VCaP (cell line): ENCODE data around the gene BRAF.
"Not testable (repeated sequence)": the region's sequence is repeated elsewhere in the genome, so short reads cannot be mapped to it uniquely, and the experiment has no call there.

ENCODE experiments used
- H3K27ac ChIP-seq: fragments of 450-650 bp; 2 replicates; pipeline ENCODE4 v1.5.1; 2017
- TF ChIP-seq, protein P1 (sequence below): fragments of 450-650 bp; conservative IDR thresholded peaks from 2 replicates; pipeline ENCODE4 v1.5.1; 2017; ENCODE audit warnings: mild to moderate bottlenecking, moderate library complexity

The BRAF gene

DNA sequence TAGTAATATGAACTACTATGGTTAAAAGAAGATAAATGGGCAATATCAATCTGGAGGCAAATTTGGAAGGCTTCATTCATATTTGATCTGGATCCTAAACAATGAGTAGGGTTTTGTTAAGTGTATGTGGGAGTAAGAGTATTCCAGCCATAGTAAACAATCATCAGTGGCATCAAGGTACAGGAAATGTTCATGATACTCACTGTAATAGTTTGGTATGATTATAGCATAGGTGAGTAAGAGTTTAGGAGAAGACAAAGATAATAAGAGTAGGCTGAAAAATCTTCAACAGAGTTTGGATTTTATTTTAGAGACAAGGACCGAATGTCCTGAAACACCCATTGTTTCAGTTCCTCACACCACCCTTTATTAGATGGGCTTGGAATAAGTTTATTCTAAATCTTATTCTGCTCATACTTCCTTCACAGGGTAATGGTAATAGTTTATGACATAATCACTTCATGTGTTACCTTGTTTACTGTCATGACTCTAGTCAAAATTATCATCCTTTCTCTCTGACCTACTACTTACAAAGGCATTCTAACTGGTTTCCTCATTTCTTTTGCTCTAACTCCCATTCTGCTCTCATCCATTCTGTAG is 38.9 kb downstream of the BRAF start:
- TF ChIP-seq, protein P1, sequence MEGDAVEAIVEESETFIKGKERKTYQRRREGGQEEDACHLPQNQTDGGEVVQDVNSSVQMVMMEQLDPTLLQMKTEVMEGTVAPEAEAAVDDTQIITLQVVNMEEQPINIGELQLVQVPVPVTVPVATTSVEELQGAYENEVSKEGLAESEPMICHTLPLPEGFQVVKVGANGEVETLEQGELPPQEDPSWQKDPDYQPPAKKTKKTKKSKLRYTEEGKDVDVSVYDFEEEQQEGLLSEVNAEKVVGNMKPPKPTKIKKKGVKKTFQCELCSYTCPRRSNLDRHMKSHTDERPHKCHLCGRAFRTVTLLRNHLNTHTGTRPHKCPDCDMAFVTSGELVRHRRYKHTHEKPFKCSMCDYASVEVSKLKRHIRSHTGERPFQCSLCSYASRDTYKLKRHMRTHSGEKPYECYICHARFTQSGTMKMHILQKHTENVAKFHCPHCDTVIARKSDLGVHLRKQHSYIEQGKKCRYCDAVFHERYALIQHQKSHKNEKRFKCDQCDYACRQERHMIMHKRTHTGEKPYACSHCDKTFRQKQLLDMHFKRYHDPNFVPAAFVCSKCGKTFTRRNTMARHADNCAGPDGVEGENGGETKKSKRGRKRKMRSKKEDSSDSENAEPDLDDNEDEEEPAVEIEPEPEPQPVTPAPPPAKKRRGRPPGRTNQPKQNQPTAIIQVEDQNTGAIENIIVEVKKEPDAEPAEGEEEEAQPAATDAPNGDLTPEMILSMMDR: no peak
- H3K27ac ChIP-seq: no peak overlapping the region; the same call in 1 of the 2 replicates

DNA sequence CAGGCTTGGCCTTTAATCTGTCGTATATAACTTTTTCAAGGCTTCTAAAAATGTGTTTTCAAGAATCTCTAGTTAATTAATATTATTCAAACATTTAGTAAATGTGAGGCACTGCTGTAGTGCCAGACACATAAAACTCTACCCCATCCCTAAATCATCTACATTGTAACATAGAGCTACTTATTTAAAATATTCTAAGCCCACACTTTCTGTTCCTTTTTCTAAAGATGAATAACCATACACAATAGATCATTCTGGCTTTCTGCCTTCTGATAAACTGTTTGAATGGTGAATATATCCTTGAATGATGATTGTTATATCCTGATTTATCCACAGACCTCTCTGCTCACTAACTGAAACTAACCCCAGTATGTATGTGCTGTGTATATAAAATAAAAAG is 41.4 kb downstream of the BRAF start:
- no peak overlapping the region for H3K27ac ChIP-seq
- TF ChIP-seq, protein P1: no peak

DNA sequence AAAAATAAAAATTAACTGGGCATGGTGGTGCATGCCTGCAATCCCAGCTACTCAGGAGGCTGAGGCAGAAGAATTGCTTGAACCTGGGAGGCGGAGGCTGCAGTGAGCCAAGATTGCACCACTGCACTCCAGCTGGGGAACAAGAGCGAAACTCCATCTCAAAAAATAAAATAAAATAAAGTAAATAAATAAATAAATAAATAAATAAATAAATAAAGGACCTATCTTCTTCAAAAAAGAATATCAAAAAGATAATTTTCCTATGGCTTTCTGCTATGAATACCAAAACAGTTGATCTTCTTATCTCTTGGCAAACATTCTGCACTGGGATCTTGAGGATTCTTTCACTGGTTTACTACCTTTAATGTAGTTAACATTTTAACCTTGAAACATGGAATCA is 41.9 kb downstream of the BRAF start:
- not testable (repeated sequence) for H3K27ac ChIP-seq

DNA sequence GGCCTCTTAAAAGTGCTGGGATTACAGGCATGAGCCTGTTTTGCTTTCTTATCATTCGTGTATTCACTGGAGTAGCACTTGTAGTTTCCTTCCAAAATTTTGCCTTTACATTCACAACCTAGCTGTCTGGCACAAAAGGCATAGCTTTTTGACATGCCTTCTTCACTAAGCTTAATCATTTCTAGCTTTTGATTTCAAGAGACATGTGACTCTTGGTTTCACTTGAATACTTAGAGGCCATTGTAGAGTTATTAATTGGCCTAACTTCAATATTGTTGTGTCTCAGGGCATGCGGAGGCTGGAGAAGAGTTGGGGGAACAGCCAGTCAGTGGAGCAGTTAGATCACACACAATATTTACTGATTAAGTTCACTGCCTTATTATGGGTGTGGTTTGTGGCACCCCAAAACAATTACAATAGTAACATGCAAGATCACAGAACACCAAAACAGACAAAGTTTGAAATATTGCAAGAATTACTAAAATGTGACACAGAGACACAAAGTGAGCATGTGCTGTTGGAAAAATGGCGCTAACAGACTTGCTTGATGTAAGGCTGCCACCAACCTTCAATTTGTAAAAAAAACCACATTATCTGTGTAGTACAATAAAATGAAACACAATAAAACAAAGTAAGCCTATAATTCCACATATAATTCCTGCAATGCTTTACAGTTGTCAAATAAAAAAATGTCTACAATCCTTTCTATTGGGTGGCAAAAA is 43.1 kb downstream of the BRAF start:
- TF ChIP-seq, protein P1: no peak

DNA sequence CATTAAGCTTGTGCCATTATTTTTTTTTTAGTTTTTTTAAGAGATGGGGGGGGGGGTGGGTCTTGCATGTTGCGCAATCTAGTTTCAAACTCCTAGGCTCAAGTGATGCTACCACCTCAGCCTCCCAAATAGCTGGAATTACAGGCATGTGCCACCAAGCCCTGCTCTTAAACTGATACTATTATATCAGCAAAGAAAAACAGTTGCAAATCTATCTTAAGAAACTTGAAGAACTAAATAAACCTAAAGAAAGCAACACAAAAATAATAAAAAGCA is 47.5 kb downstream of the BRAF start:
- TF ChIP-seq, protein P1: no peak
- no peak overlapping the region for H3K27ac ChIP-seq

More for the DNA sequence above, 43.1 kb downstream of the BRAF start:
- H3K27ac ChIP-seq: no peak overlapping the region

DNA sequence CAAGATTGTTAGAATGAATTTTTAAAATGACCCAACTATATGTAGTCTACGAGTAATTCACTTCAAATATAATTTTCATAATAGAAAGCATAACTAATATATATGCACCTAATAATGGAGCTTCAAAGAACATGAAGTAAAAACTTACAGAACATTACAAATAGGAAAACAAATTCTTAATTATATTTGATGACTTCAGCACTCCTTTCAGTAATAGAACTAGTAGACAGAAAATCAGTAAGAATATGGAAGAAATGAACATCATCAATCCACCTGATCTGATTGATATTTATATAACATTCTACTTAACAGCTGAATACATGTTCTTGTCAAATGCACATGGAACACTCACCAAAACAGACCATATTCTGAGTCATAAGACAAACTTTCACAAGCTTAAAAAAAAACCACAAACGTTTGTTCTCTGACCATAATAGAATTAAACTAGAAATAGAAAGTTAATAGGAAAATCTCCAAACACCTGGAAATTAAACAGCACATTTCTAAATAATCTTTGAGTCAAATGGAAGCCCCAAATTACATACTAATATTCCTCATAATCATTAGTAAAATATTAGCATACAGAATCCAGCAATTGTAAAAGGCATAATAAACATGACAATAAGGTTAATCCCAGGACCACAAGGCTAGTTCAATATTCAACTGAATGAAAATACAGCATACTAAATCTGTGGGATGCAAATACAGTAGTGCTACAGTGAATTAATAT is 48.0 kb downstream of the BRAF start:
- H3K27ac ChIP-seq: no peak overlapping the region
- TF ChIP-seq, protein P1: no peak

DNA sequence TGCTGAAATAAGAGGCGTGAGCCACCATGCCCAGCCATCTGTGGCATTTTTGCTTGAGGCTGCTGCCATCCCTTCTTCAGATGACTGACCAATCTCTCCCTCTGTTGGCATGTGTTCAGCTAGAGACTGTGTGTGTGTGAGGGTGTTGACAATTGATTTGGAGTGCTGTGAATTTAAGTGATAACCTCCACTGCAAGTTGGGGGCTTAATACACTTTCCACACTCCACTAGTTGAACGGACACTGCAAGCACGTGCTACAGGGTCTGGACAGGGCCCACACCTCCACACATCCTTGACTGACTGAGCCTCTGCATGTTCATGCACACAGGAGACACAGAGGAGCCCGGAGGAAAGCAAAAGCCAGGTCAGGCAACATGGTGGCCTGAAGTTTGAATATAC is 51.3 kb downstream of the BRAF start:
- TF ChIP-seq, protein P1: no peak
- H3K27ac ChIP-seq: no peak overlapping the region

DNA sequence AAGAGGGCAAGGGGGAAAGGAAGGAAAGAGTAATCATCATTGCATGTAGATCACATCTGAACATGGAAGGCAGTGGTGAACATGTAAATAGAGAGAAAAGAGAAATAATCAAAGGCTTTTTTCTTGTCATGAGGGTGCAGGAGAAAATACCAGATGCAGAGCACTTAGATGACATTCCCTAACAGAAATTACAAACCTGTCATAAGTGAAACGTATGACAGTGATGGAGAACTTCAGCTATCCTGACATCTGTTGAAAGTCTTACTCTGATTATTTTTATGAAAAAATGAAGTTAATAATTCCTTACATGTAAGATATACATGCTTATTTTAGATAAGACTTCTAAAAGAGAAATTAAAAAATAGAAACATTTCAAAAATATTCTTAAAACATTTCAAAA is 54.7 kb downstream of the BRAF start:
- TF ChIP-seq, protein P1: no peak
- H3K27ac ChIP-seq: no peak overlapping the region; the same call in 1 of the 2 replicates
